ENCODE results near the gene LIN54.

- TF ChIP-seq CTCF (IDR thresholded peaks at IDR 0.05) (no peak), POLR2A (IDR thresholded peaks at IDR 0.05) (no peak), EP300 (IDR thresholded peaks at IDR 0.05) (no peak)
Measured at GRCh38 chr4:83025563-83025962, 14.9 kb upstream of the LIN54 start.
